Sigmoid colon (tissue), 7 donors: Measurements from ENCODE around the gene RYK. TPM values are rescaled to one million over a fixed set of nuclear protein-coding genes. Genes with fewer than 3 reads are reported as not detected.
"Not testable (repeated sequence)": the region's sequence is repeated elsewhere in the genome, so short reads cannot be mapped to it uniquely, and the experiment has no call there.

Experiments
- DNase-seq: peaks from one replicate; pipeline ENCODE4 v3.0.0-alpha.2; 2019
- H3K27ac ChIP-seq, 4 donors: fragments of 200-600 bp; sonication (generic); one replicate each; pipeline ENCODE4 v1.5.1; 2016 to 2019; ENCODE audit warnings: mild to moderate bottlenecking in 1 of 4
- H3K27me3 ChIP-seq, 3 donors: fragments of 200-600 bp; sonication (generic); one replicate each; pipeline ENCODE4 v1.5.1; 2019; ENCODE audit warnings: mild to moderate bottlenecking in 1 of 3
- H3K36me3 ChIP-seq, 4 donors: fragments of 200-600 bp; sonication (generic); one replicate each; pipeline ENCODE4 v1.5.1; 2016 to 2019
- H3K4me1 ChIP-seq, 4 donors: fragments of 200-600 bp; sonication (generic); one replicate each; pipeline ENCODE4 v1.5.1; 2017 to 2019
- H3K4me3 ChIP-seq, 4 donors: fragments of 200-600 bp; sonication (generic); one replicate each; pipeline ENCODE4 v1.5.1; 2017 to 2019; ENCODE audit warnings: mild to moderate bottlenecking in 2 of 4, moderate library complexity in 1 of 4
- H3K9me3 ChIP-seq, 4 donors: fragments of 200-600 bp in 3 of 4; sonication (generic) in 3 of 4; one replicate each; pipeline versions ENCODE4 v1.5.1 to v1.6.1; 2013 to 2019
- CTCF ChIP-seq, 4 experiments: fragments of 450-650 bp in 3 of 4; fragments of 200-600 bp in 1 of 4; IDR thresholded peaks; one replicate each; pipeline ENCODE4 v1.5.1; 2016 to 2019; ENCODE audit warnings: antibody characterized with exemption in 4 of 4, mild to moderate bottlenecking in 3 of 4, moderate library complexity in 2 of 4
- EP300 ChIP-seq, 4 donors: sonication (generic); formaldehyde crosslinking; IDR thresholded peaks; one replicate each; pipeline ENCODE4 v1.6.1; 2017; ENCODE audit warnings: antibody characterized with exemption in 4 of 4
- POLR2A ChIP-seq, 2 donors: fragments of 450-650 bp; IDR thresholded peaks; one replicate each; pipeline ENCODE4 v1.6.1; 2016; ENCODE audit warnings: antibody characterized with exemption in 2 of 2, mild to moderate bottlenecking in 2 of 2, moderate library complexity in 2 of 2
- POLR2AphosphoS5 ChIP-seq, 4 donors: sonication (generic); formaldehyde crosslinking; IDR thresholded peaks; one replicate each; pipeline ENCODE4 v1.6.1; 2017; ENCODE audit warnings: antibody characterized with exemption in 4 of 4
- WGBS, 2 donors: extraction: QIAGEN DNeasy Blood & Tissue Kit; methylation state at CpG; one replicate each; pipeline ENCODE4 v1.1.7; 2013; 5-methylcytosine and 5-hydroxymethylcytosine counted together
- intact Hi-C: fragments of 100-400 bp; cut with DNase I; formaldehyde crosslinking; loops from one replicate; pipeline ENCODE4 v1.15.1; 2023
- polyA plus RNA-seq, 3 donors: library from polyadenylated mRNA; stranded (reverse); fragments of 200-250 nt; gene quantifications; one replicate each; pipeline ENCODE4 v1.2.3, GENCODE V29; 2013
- total RNA-seq, 4 donors: library from RNA; depleted of rRNA; stranded (reverse); fragments of >200 nt; gene quantifications; one replicate each; pipeline ENCODE4 v1.1.0, GENCODE V29; 2016
- donor health status: healthy with polysubstance abuse.
- donor health status: Bipolar disorder and iron deficiency.
- donor health status: healthy.

RYK gene
- total and polyA plus RNA-seq, 7 donors = 12.7 to 148 (median 92.2) TPM

GRCh38 chr3:134228035-134228434, 22.6 kb downstream of the RYK start:
- no peak for TF ChIP-seq EP300 (IDR thresholded peaks at IDR 0.05)
- TF ChIP-seq CTCF (IDR thresholded peaks at IDR 0.05) = no peak
- TF ChIP-seq POLR2A (IDR thresholded peaks at IDR 0.05) = no peak
- no peak for TF ChIP-seq POLR2AphosphoS5 (IDR thresholded peaks at IDR 0.05)
- intact Hi-C loops = no loop called here
- H3K9me3 ChIP-seq = no peaks in the 10 kb centered on the region
- no peak for DNase-seq
- no peak overlapping the region for H3K4me3 ChIP-seq
- H3K36me3 ChIP-seq = no peaks in the 10 kb centered on the region
- H3K27ac ChIP-seq = no peak overlapping the region
- H3K4me1 ChIP-seq = peaks cover 0 to 44% (median 32%) of the 10 kb centered on the region in 4 donors
- H3K27me3 ChIP-seq = no peaks in the 10 kb centered on the region
- 90% methylated on average over 6 of the region's 6 CpGs for WGBS, 2 donors

DNA sequence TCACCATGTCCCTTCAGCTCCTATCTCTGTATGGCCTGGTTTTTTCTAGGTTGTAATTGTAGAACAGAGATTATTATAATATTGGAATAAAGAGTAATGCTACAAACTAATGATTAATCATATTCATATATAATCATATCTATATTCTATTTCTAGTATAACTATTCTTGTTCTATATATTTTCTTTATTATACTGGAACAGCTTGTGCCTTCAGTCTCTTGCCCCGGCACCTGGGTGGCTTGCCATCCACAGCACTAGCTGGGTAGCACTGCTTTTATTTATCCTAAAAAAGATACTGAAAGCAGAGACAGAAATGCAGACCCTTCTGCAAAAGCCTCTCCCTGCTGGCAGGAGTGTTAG, 25.9 kb downstream of the RYK start:
- H3K27ac ChIP-seq, H3K27me3 ChIP-seq, H3K4me3 ChIP-seq, H3K36me3 ChIP-seq, DNase-seq, intact Hi-C loops, H3K9me3 ChIP-seq: not testable (repeated sequence)
- H3K4me1 ChIP-seq = peaks cover 0 to 38% (median 28%) of the 10 kb centered on the region in 4 donors
- 84 to 95% methylated on average over 1 of the region's 1 CpG for WGBS, 2 donors
- peak in 1 of 4 experiments; percentile 2 for TF ChIP-seq CTCF (IDR thresholded peaks at IDR 0.05)

DNA sequence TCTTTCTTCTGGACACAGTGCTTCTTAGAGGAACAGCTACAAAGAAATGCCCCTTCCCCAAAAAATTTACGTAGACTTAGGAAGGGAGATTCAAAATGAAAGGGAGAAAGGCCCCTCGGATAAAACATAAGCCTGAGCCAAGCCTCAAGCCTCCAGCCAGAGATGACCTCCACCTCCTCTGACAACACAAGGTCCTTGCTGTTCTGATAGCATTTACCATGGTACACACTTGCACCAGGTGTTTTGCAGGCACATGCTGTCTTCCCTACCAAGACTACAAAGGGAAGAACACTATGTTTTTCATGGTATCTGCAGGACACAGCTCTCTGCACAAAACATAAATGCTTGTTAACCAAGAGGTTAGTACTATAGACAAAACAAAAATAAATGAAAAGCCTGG, 27.8 kb downstream of the RYK start:
- intact Hi-C loops = no loop called here
- DNase-seq = no peak
- Histone ChIP-seq H3K27ac (no peak overlapping the region), H3K9me3 (no peaks in the 10 kb centered on the region), H3K36me3 (peaks cover 0 to 6% (median 0%) of the 10 kb centered on the region in 4 donors), H3K27me3 (no peaks in the 10 kb centered on the region), H3K4me3 (no peak overlapping the region), H3K4me1 (peaks cover 0 to 29% (median 21%) of the 10 kb centered on the region in 4 donors)
- TF ChIP-seq CTCF (IDR thresholded peaks at IDR 0.05) (no peak), POLR2AphosphoS5 (IDR thresholded peaks at IDR 0.05) (no peak), POLR2A (IDR thresholded peaks at IDR 0.05) (no peak), EP300 (IDR thresholded peaks at IDR 0.05) (no peak)
- 89 to 96% methylated on average over 2 of the region's 2 CpGs for WGBS, 2 donors

GRCh38 chr3:134216851-134217250, 33.8 kb downstream of the RYK start:
- Histone ChIP-seq H3K27ac (no peak overlapping the region), H3K27me3 (no peaks in the 10 kb centered on the region), H3K36me3 (peaks cover 0 to 6% (median 0%) of the 10 kb centered on the region in 4 donors), H3K4me3 (no peak overlapping the region), H3K4me1 (peaks cover 0 to 17% (median 4%) of the 10 kb centered on the region in 4 donors), H3K9me3 (no peaks in the 10 kb centered on the region)
- intact Hi-C loops = no loop called here
- WGBS, 2 donors = 96% methylated on average over 4 of the region's 4 CpGs
- no peak for TF ChIP-seq EP300 (IDR thresholded peaks at IDR 0.05)
- no peak for TF ChIP-seq POLR2AphosphoS5 (IDR thresholded peaks at IDR 0.05)
- TF ChIP-seq CTCF (IDR thresholded peaks at IDR 0.05) = no peak
- TF ChIP-seq POLR2A (IDR thresholded peaks at IDR 0.05) = no peak
- no peak for DNase-seq

DNA sequence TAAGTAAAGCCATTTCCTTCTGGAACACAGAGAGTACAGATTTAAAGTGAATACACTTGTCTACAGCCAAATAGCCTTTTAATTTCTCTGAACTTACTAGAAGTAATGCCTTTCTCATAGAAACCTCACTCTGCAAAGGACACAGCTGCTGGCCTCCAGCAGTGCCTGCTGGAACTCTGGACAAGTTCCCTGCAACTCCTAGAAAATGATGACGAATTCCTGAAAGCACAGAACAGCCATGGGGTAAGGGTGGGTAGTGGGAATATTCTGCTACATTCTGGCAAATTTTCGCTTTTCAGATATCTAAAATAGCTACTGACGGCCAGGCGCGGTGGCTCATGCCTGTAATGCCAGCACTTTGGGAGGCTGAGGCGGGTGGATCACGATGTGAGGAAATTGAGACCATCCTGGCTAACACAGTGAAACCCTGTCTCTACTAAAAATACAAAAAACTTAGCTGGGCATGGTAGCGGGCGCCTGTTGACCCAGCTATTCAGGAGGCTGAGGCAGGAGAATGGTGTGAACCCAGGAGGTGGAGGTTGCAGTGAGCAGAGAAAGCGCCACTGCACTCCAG, 34.4 kb downstream of the RYK start:
- H3K4me1 ChIP-seq = peaks cover 0 to 17% (median 4%) of the 10 kb centered on the region in 4 donors
- no peak for TF ChIP-seq EP300 (IDR thresholded peaks at IDR 0.05)
- TF ChIP-seq CTCF (IDR thresholded peaks at IDR 0.05) = no peak
- no peak for TF ChIP-seq POLR2A (IDR thresholded peaks at IDR 0.05)
- no peak for TF ChIP-seq POLR2AphosphoS5 (IDR thresholded peaks at IDR 0.05)

More for the DNA sequence above, 34.4 kb downstream of the RYK start:
- intact Hi-C loops = no loop called here
- no peaks in the 10 kb centered on the region for H3K27me3 ChIP-seq
- no peak overlapping the region for H3K4me3 ChIP-seq
- no peaks in the 10 kb centered on the region for H3K9me3 ChIP-seq
- peaks cover 0 to 7% (median 0%) of the 10 kb centered on the region in 4 donors for H3K36me3 ChIP-seq
- DNase-seq = no peak
- 95 to 97% methylated on average over 10 of the region's 10 CpGs for WGBS, 2 donors
- H3K27ac ChIP-seq = no peak overlapping the region
